Measurements from ENCODE around the gene FXYD1. TPM values are rescaled to one million over a fixed set of nuclear protein-coding genes. Genes with fewer than 3 reads are reported as not detected.

FXYD1 gene
- total and polyA plus RNA-seq, 2 of the 8 experiments (the other 6 are each of a cell fraction or from before 2014, with no cell fraction given) = 1.6 to 8.1 TPM

DNA sequence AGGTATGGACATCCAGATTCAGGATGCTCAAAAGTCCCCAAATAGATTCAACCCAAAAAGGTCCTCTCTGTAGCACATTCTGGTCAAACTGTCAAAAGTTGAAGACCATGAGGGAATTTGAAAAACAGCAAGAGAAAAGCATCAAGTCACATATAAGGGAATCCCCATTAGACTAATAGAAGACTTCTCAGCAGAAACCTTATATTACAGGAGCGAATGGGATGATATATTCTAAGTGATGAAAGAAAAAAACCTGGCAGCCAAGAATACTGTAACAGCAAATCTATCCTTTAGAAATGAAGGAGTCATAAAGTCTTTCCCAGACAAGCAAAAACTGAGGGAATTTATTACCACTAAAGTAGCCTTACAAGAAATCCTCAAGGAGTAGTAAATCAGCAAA, 45.6 kb downstream of the FXYD1 start:
- Histone ChIP-seq H4K8ac (ENCODE audit: extremely low read depth, insufficient read depth, low read length) (no peak overlapping the region), H2BK15ac (ENCODE audit: low read length) (no peak overlapping the region), H3K4me3 (ENCODE audit: extremely low read depth in 1 of 4, insufficient read depth in 2 of 4, low read depth in 3 of 4, low read length in 4 of 4) (no peak overlapping the region), H3K18ac (ENCODE audit: extremely low read depth, low read length) (no peak overlapping the region), H2AFZ (ENCODE audit: low read length) (no peak overlapping the region), H3K36me3 (ENCODE audit: control insufficient read depth in 2 of 4, insufficient read depth in 4 of 4, low read length in 3 of 4) (no peaks in the 10 kb centered on the region), H3K79me1 (ENCODE audit: low read depth, low read length) (no peaks in the 10 kb centered on the region), H2AK5ac (ENCODE audit: low read depth, low read length) (no peak overlapping the region), H2BK120ac (replicated peaks; ENCODE audit: low read depth, low read length) (no peak overlapping the region), H3K4me1 (replicated peaks in 1 of 4; ENCODE audit: control insufficient read depth in 3 of 4, insufficient read depth in 4 of 4, low read length in 3 of 4) (no peaks in the 10 kb centered on the region), H3K4ac (replicated peaks; ENCODE audit: insufficient read length, low read depth, low read length) (no peak overlapping the region), H2BK20ac (ENCODE audit: low read length) (no peak overlapping the region), H3K79me2 (ENCODE audit: control insufficient read depth in 1 of 2, insufficient read depth in 2 of 2, low read length in 2 of 2) (no peaks in the 10 kb centered on the region), H3K23me2 (ENCODE audit: low read depth, low read length) (no peaks in the 10 kb centered on the region), H3K14ac (ENCODE audit: insufficient read length) (no peak overlapping the region), H4K20me1 (replicated peaks in 1 of 2; ENCODE audit: control insufficient read depth in 1 of 2, insufficient read depth in 2 of 2, low read length in 2 of 2) (no peaks in the 10 kb centered on the region), H3K9me3 (ENCODE audit: insufficient read depth in 2 of 2, low read depth in 1 of 2, low read length in 1 of 2) (no peaks in the 10 kb centered on the region), H2BK12ac (ENCODE audit: low read depth, low read length) (no peak overlapping the region), H4K5ac (ENCODE audit: insufficient read length, low read depth, low read length) (no peak overlapping the region), H3K56ac (replicated peaks; ENCODE audit: insufficient read length, low read depth, low read length) (no peak overlapping the region), H3K23ac (ENCODE audit: insufficient read length) (no peak overlapping the region), H3K9ac (replicated peaks in 1 of 4; ENCODE audit: extremely low read depth in 1 of 4, low read depth in 3 of 4, low read length in 3 of 4) (no peak overlapping the region), H3K27me3 (replicated peaks in 1 of 4; ENCODE audit: control insufficient read depth in 3 of 4, extremely low read depth in 1 of 4, insufficient read depth in 3 of 4, low read length in 3 of 4) (no peaks in the 10 kb centered on the region; a peak in 1 of 7 replicates), H3K27ac (ENCODE audit: low read depth, low read length) (no peak overlapping the region), H4K91ac (replicated peaks; ENCODE audit: insufficient read length, low read length) (no peak overlapping the region), H3K4me2 (ENCODE audit: insufficient read depth in 1 of 2, low read depth in 2 of 2, low read length in 2 of 2) (no peak overlapping the region), H2BK5ac (ENCODE audit: low read depth, low read length) (no peak overlapping the region)
- CTCF ChIA-PET (ENCODE audit: partially characterized antibody) = interaction anchor here (1.2 to 2.0 kb wide), 2 partner anchors 30 to 38 kb away, joined by 3 to 6 read pairs; no protein-coding TSS in a partner anchor
- POLR2A ChIA-PET (ENCODE audit: partially characterized antibody) = interaction anchor here (0.9 to 5.0 kb wide), 2 partner anchors 11 to 81 kb away, joined by 3 to 28 read pairs; no protein-coding TSS in a partner anchor
- DNase-seq (ENCODE audit: low read depth in 1 of 2, low spot score in 2 of 2) (no peak), FAIRE-seq (no peak)
- 95% methylated on average over 1 of the region's 1 CpG; no CpG with 5 or more reads in 1 of the 2 experiments for WGBS, 2 experiments (ENCODE audit: extremely low coverage in 1 of 2, insufficient coverage in 1 of 2, insufficient read length in 1 of 2, insufficient replicate concordance in 2 of 2, low coverage in 1 of 2, low lambda C conversion rate in 2 of 2, missing lambda C conversion rate in 1 of 2)
- TF ChIP-seq, protein P1, sequence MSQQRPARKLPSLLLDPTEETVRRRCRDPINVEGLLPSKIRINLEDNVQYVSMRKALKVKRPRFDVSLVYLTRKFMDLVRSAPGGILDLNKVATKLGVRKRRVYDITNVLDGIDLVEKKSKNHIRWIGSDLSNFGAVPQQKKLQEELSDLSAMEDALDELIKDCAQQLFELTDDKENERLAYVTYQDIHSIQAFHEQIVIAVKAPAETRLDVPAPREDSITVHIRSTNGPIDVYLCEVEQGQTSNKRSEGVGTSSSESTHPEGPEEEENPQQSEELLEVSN (IDR thresholded peaks at IDR 0.05) = no peak
- no peak for TF ChIP-seq NRF1 (IDR thresholded peaks at IDR 0.05; ENCODE audit: low read depth, low read length)
- TF ChIP-seq, protein P2, sequence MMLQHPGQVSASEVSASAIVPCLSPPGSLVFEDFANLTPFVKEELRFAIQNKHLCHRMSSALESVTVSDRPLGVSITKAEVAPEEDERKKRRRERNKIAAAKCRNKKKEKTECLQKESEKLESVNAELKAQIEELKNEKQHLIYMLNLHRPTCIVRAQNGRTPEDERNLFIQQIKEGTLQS (IDR thresholded peaks at IDR 0.05; ENCODE audit: insufficient read depth, low read depth, low read length) = no peak
- TF ChIP-seq SAP30 (IDR thresholded peaks at IDR 0.05; ENCODE audit: insufficient read depth, insufficient replicate concordance, low read length) = no peak
- no peak for TF ChIP-seq TAF1 (IDR thresholded peaks at IDR 0.05; ENCODE audit: low read depth, low read length)
- TF ChIP-seq EGR1 (IDR thresholded peaks at IDR 0.05; ENCODE audit: borderline replicate concordance, low read depth, low read length) = no peak
- TF ChIP-seq GTF2F1 (IDR thresholded peaks at IDR 0.05; ENCODE audit: borderline replicate concordance, low read depth, low read length) = no peak
- no peak for TF ChIP-seq TAF7 (optimal IDR thresholded peaks at IDR 0.05; ENCODE audit: borderline replicate concordance, low read depth, low read length)

All from H1 (cell line).